ENCODE measurements around the gene LRRC14B. TPM values are rescaled to one million over a fixed set of nuclear protein-coding genes. Genes with fewer than 3 reads are reported as not detected.

The LRRC14B gene
- total RNA-seq, 6 experiments from 2014 or later, result not detected

- no peak for DNase-seq
These were observed 45.5 kb upstream of the LRRC14B start for GRCh38 chr5:145585-146323.

GRCh38 chr5:147751-148150 lies 43.5 kb upstream of the LRRC14B start:
- 57% methylated on average over 1 of the region's 1 CpG for WGBS (ENCODE audit: insufficient coverage, low coverage, low lambda C conversion rate, missing lambda C conversion rate)
- intact Hi-C loops (cut with DNase I), result no loop called here
- no peak for ATAC-seq
- H3K27ac ChIP-seq, result no peak overlapping the region
- H3K4me3 ChIP-seq, result no peak overlapping the region
- H3K4me1 ChIP-seq, result no peaks in the 10 kb centered on the region
- TF ChIP-seq CTCF (IDR thresholded peaks at IDR 0.05) (no peak), POLR2A (IDR thresholded peaks at IDR 0.05) (no peak)
- no peaks in the 10 kb centered on the region for H3K9me3 ChIP-seq
- DNase-seq, result no peak
- H3K27me3 ChIP-seq, result no peaks in the 10 kb centered on the region
- no peaks in the 10 kb centered on the region for H3K36me3 ChIP-seq

More at GRCh38 chr5:145585-146323, 45.5 kb upstream of the LRRC14B start:
- no peaks in the 10 kb centered on the region for H3K36me3 ChIP-seq
- no peaks in the 10 kb centered on the region for H3K4me1 ChIP-seq
- peak in 1 of 4 donors; percentile 28 for ATAC-seq
- no peaks in the 10 kb centered on the region for H3K27me3 ChIP-seq
- no peak overlapping the region for H3K4me3 ChIP-seq
- TF ChIP-seq CTCF (IDR thresholded peaks at IDR 0.05) (no peak), POLR2A (IDR thresholded peaks at IDR 0.05) (no peak)
- no peak overlapping the region for H3K27ac ChIP-seq
- 29% methylated on average over 1 of the region's 7 CpGs for WGBS (ENCODE audit: insufficient coverage, low coverage, low lambda C conversion rate, missing lambda C conversion rate)
- no peaks in the 10 kb centered on the region for H3K9me3 ChIP-seq
- intact Hi-C loops (cut with DNase I), result no loop called here

- H3K4me3 ChIP-seq, result no peak overlapping the region
- no peaks in the 10 kb centered on the region for H3K4me1 ChIP-seq
- no peaks in the 10 kb centered on the region for H3K36me3 ChIP-seq
- no peaks in the 10 kb centered on the region for H3K27me3 ChIP-seq
- no peak for TF ChIP-seq CTCF (IDR thresholded peaks at IDR 0.05)
- no peak for TF ChIP-seq POLR2A (IDR thresholded peaks at IDR 0.05)
- no peaks in the 10 kb centered on the region for H3K9me3 ChIP-seq
- no peak for DNase-seq
- 74% methylated on average over 6 of the region's 6 CpGs for WGBS (ENCODE audit: insufficient coverage, low coverage, low lambda C conversion rate, missing lambda C conversion rate)
- no peak for ATAC-seq
- intact Hi-C loops (cut with DNase I), result no loop called here
- no peak overlapping the region for H3K27ac ChIP-seq
These were observed 41.4 kb upstream of the LRRC14B start for GRCh38 chr5:149745-150485.

GRCh38 chr5:150746-151145 lies 40.5 kb upstream of the LRRC14B start:
- WGBS (ENCODE audit: insufficient coverage, low coverage, low lambda C conversion rate, missing lambda C conversion rate), result 82% methylated on average over 4 of the region's 4 CpGs
- TF ChIP-seq POLR2A (IDR thresholded peaks at IDR 0.05) (no peak), CTCF (IDR thresholded peaks at IDR 0.05) (no peak)
- ATAC-seq, result no peak
- no peak for DNase-seq
- no peaks in the 10 kb centered on the region for H3K36me3 ChIP-seq
- H3K27ac ChIP-seq, result no peak overlapping the region
- intact Hi-C loops (cut with DNase I), result no loop called here
- H3K4me1 ChIP-seq, result no peaks in the 10 kb centered on the region
- no peaks in the 10 kb centered on the region for H3K9me3 ChIP-seq
- no peaks in the 10 kb centered on the region for H3K27me3 ChIP-seq
- no peak overlapping the region for H3K4me3 ChIP-seq

Data from right lobe of liver (tissue), 6 donors.